SK-N-SH (cell line): Measurements from ENCODE around the gene PCSK9. TPM values are rescaled to one million over a fixed set of nuclear protein-coding genes. Genes with fewer than 3 reads are reported as not detected.

Experiments
- CTCF ChIA-PET: fragments of 300-600, 350-600 bp; formaldehyde crosslinking; extraction: SDS; loops from one replicate; lab custom pipeline; 2021; lab: Yijun Ruan, JAX
- POLR2A ChIA-PET: fragments of 350-600 bp; sonication (Branson Sonifier 250); formaldehyde crosslinking; extraction: SDS; loops from one replicate; lab custom pipeline; 2020; ENCODE audit warnings: antibody characterized with exemption, inconsistent platforms; lab: Yijun Ruan, JAX
- DNase-seq: peaks from one replicate; pipeline ENCODE4 v3.0.0; 2012
- H2AFZ ChIP-seq: fragments of 200-600 bp; sonication (generic); 2 replicates; pipeline ENCODE4 v1.8.1; 2016; ENCODE audit warnings: antibody characterized with exemption, mild to moderate bottlenecking, low read depth
- H3F3A ChIP-seq: fragments of 200-600 bp; sonication (generic); replicated peaks from 2 replicates; pipeline ENCODE3; 2016; ENCODE audit warnings: antibody characterized with exemption, mild to moderate bottlenecking; ENCODE audit not compliant: insufficient read depth
- H3K27ac ChIP-seq, 2 experiments: fragments of 200-500 bp in 1 of 2; fragments of 200-600 bp in 1 of 2; sonication (Bioruptor generic) in 1 of 2; sonication (generic), shearing (Covaris generic) in 1 of 2; 2 replicates each; pipeline versions ENCODE4 v1.5.1 to v1.6.1; 2014 to 2016; ENCODE audit warnings: low read depth in 2 of 2, inconsistent platforms in 1 of 2, low read length in 1 of 2, mild to moderate bottlenecking in 1 of 2, mixed read lengths in 1 of 2
- H3K27me3 ChIP-seq: fragments of 200-600 bp; sonication (generic), shearing (Covaris generic); 2 replicates; pipeline ENCODE4 v1.6.1; 2016; ENCODE audit warnings: mixed run types; ENCODE audit not compliant: insufficient read depth
- H3K36me3 ChIP-seq, 2 experiments: fragments of 200-500 bp in 1 of 2; fragments of 200-600 bp in 1 of 2; sonication (Bioruptor generic) in 1 of 2; sonication (generic) in 1 of 2; replicated peaks in 1 of 2; 2 replicates each; pipeline versions ENCODE3 to v1.5.1; 2014 to 2016; ENCODE audit warnings: low read length in 1 of 2, mild to moderate bottlenecking in 1 of 2; ENCODE audit not compliant: insufficient read depth in 2 of 2, control insufficient read depth in 1 of 2
- H3K4me1 ChIP-seq, 2 experiments: fragments of 200-500 bp in 1 of 2; fragments of 200-600 bp in 1 of 2; sonication (Bioruptor generic) in 1 of 2; sonication (generic), shearing (Covaris generic) in 1 of 2; 2 replicates each; pipeline versions ENCODE4 v1.5.1 to v1.6.1; 2014 to 2016; ENCODE audit warnings: low read depth in 1 of 2, low read length in 1 of 2, mixed run types in 1 of 2; ENCODE audit not compliant: insufficient read depth in 2 of 2, control insufficient read depth in 1 of 2
- H3K4me2 ChIP-seq: fragments of 200-600 bp; sonication (generic), shearing (Covaris generic); 2 replicates; pipeline ENCODE4 v1.6.1; 2017; ENCODE audit warnings: mixed run types
- H3K4me3 ChIP-seq, 2 experiments: fragments of 200-500 bp in 1 of 2; fragments of 200-600 bp in 1 of 2; sonication (Bioruptor generic) in 1 of 2; sonication (generic), shearing (Covaris generic) in 1 of 2; 2 replicates each; pipeline versions ENCODE4 v1.5.1 to v1.8.1; 2014 to 2016; ENCODE audit warnings: low read depth in 2 of 2, inconsistent platforms in 1 of 2, low read length in 1 of 2, mild to moderate bottlenecking in 1 of 2, mixed read lengths in 1 of 2, moderate library complexity in 1 of 2
- H3K79me2 ChIP-seq: fragments of 200-600 bp; sonication (generic); 2 replicates; pipeline ENCODE4 v1.8.1; 2017; ENCODE audit warnings: mild to moderate bottlenecking; ENCODE audit not compliant: insufficient read depth
- H3K9ac ChIP-seq: fragments of 200-600 bp; sonication (generic); 2 replicates; pipeline ENCODE4 v1.6.1; 2017; ENCODE audit warnings: mixed run types
- H3K9me2 ChIP-seq: fragments of 200-600 bp; sonication (generic); 2 replicates; pipeline ENCODE4 v1.6.1; 2017; ENCODE audit warnings: mixed run types
- H3K9me3 ChIP-seq: fragments of 200-600 bp; sonication (generic); 2 replicates; pipeline ENCODE4 v1.6.1; 2017; ENCODE audit warnings: mixed run types, mild to moderate bottlenecking, moderate library complexity
- H4K20me1 ChIP-seq: fragments of 200-600 bp; sonication (generic); 2 replicates; pipeline ENCODE4 v1.6.1; 2017; ENCODE audit warnings: mild to moderate bottlenecking, mixed run types; ENCODE audit not compliant: insufficient read depth
- CHD2 ChIP-seq: fragments of 150-350 bp; IDR thresholded peaks from 2 replicates; pipeline ENCODE4 v1.6.1; 2018; ENCODE audit warnings: low read length; ENCODE audit not compliant: partially characterized antibody
- CTCF ChIP-seq: fragments of 200-600 bp; sonication (generic); IDR thresholded peaks from 2 replicates; pipeline ENCODE4 v1.6.1; 2017; ENCODE audit warnings: antibody characterized with exemption, mild to moderate bottlenecking, moderate library complexity
- ELF1 ChIP-seq: IDR thresholded peaks from 2 replicates; pipeline ENCODE4 v1.4.0; 2012
- EZH2phosphoT487 ChIP-seq: fragments of 200-600 bp; sonication (generic); IDR thresholded peaks from 2 replicates; pipeline ENCODE4 v1.6.1; 2017; ENCODE audit warnings: low read depth, mixed run types, mild to moderate bottlenecking, antibody characterized with exemption, moderate library complexity, borderline replicate concordance
- FOXJ3 ChIP-seq: sonication (generic); formaldehyde crosslinking; IDR thresholded peaks from 2 replicates; pipeline ENCODE4 v1.5.1; 2020; ENCODE audit warnings: mild to moderate bottlenecking, missing genetic modification reagents
- FOXM1 ChIP-seq: IDR thresholded peaks from 2 replicates; pipeline ENCODE4 v1.4.0; 2012; ENCODE audit warnings: low read depth, mild to moderate bottlenecking
- IRF3 ChIP-seq: fragments of 150-350 bp; IDR thresholded peaks from 2 replicates; pipeline ENCODE4 v1.6.1; 2016; ENCODE audit warnings: mild to moderate bottlenecking, low read depth, low read length
- JUND ChIP-seq: IDR thresholded peaks from 2 replicates; pipeline ENCODE4 v1.4.0; 2012
- MEF2A ChIP-seq: IDR thresholded peaks from 2 replicates; pipeline ENCODE4 v1.4.0; 2012; ENCODE audit warnings: low read depth, borderline replicate concordance
- MXI1 ChIP-seq: IDR thresholded peaks from 2 replicates; pipeline ENCODE4 v1.6.1; 2012; ENCODE audit warnings: mild to moderate bottlenecking, low read depth, low read length, improper control_type of control experiment
- NFIC ChIP-seq: IDR thresholded peaks from 2 replicates; pipeline ENCODE4 v1.4.0; 2012; ENCODE audit warnings: borderline replicate concordance
- POLR2AphosphoS5 ChIP-seq: IDR thresholded peaks from 2 replicates; pipeline ENCODE4 v1.6.1; 2012; ENCODE audit warnings: low read depth, low read length
- RAD21 ChIP-seq: IDR thresholded peaks from 2 replicates; pipeline ENCODE4 v1.6.1; 2012; ENCODE audit warnings: mild to moderate bottlenecking, low read length
- REST ChIP-seq: IDR thresholded peaks from 2 replicates; pipeline ENCODE4 v1.6.1; 2012; ENCODE audit warnings: mild to moderate bottlenecking, low read depth, low read length, moderate library complexity
- RFX5 ChIP-seq: IDR thresholded peaks from 2 replicates; pipeline ENCODE4 v1.6.1; 2012; ENCODE audit warnings: mild to moderate bottlenecking, improper control_type of control experiment, low read length
- SMC3 ChIP-seq: IDR thresholded peaks from 2 replicates; pipeline ENCODE4 v1.6.1; 2012; ENCODE audit warnings: low read depth, low read length, improper control_type of control experiment
- TCF12 ChIP-seq: IDR thresholded peaks from 2 replicates; pipeline ENCODE4 v1.4.0; 2012
- TEAD4 ChIP-seq: IDR thresholded peaks from 2 replicates; pipeline ENCODE4 v1.4.0; 2012; ENCODE audit warnings: mild to moderate bottlenecking, borderline replicate concordance; ENCODE audit not compliant: insufficient read depth
- USF1 ChIP-seq: IDR thresholded peaks from 2 replicates; pipeline ENCODE4 v1.4.0; 2012; ENCODE audit warnings: low read depth, borderline replicate concordance
- YY1 ChIP-seq: IDR thresholded peaks from 2 replicates; pipeline ENCODE4 v1.4.0; 2012; ENCODE audit warnings: low read depth, mild to moderate bottlenecking
- WGBS: methylation state at CpG from one replicate; pipeline ENCODE4 v1.1.6; 2017; ENCODE audit warnings: low lambda C conversion rate; 5-methylcytosine and 5-hydroxymethylcytosine counted together
- polyA plus RNA-seq, 3 experiments: library from polyadenylated mRNA; depleted of rRNA; stranded (reverse); fragments of >200 nt; gene quantifications; 2 replicates each; pipeline ENCODE4 v1.2.3, GENCODE V29; 2012

PCSK9 gene
- polyA plus RNA-seq, 1 of the 3 experiments (the other 2 are of a cell fraction), result 0.02 TPM

GRCh38 chr1:55043726-55044125 is 4.4 kb downstream of the PCSK9 start:
- no peak overlapping the region for H3K27ac ChIP-seq
- peaks cover 0 to 16% of the 10 kb centered on the region in 2 experiments; a peak in 1 of 4 replicates for H3K4me1 ChIP-seq
- H3K4me3 ChIP-seq, result no peak overlapping the region
- no peak overlapping the region for H3K9ac ChIP-seq
- no peaks in the 10 kb centered on the region for H3K9me2 ChIP-seq
- ChIA-PET CTCF (interaction anchor here (3.1 kb wide), 1 partner anchor 22 kb away, joined by 9 read pairs; no protein-coding TSS in a partner anchor), POLR2A (no interaction called here)
- no peak overlapping the region for H3K4me2 ChIP-seq
- no peaks in the 10 kb centered on the region for H4K20me1 ChIP-seq
- H3K79me2 ChIP-seq, result no peaks in the 10 kb centered on the region
- H2AFZ ChIP-seq, result no peak overlapping the region
- no peak for TF ChIP-seq RAD21
- no peak for TF ChIP-seq NFIC
- no peak for TF ChIP-seq USF1
- TF ChIP-seq TEAD4, result no peak
- no peak for TF ChIP-seq RFX5
- no peak for TF ChIP-seq TCF12
- TF ChIP-seq FOXM1, result no peak
- TF ChIP-seq MXI1, result no peak
- TF ChIP-seq ELF1, result no peak
- no peak for TF ChIP-seq IRF3
- TF ChIP-seq POLR2AphosphoS5, result no peak
- no peak for TF ChIP-seq MEF2A
- no peak for TF ChIP-seq FOXJ3 (CRISPR knock-in tag)
- TF ChIP-seq EZH2phosphoT487, result no peak
- no peaks in the 10 kb centered on the region for H3K36me3 ChIP-seq
- H3K27me3 ChIP-seq, result peaks cover 36% of the 10 kb centered on the region
- no peak for DNase-seq
- no peaks in the 10 kb centered on the region for H3F3A ChIP-seq
- no peaks in the 10 kb centered on the region for H3K9me3 ChIP-seq
- 60% methylated on average over 3 of the region's 9 CpGs for WGBS

- Histone ChIP-seq H3K9ac (no peak overlapping the region), H3K27me3 (peaks cover 26% of the 10 kb centered on the region), H3K4me2 (no peak overlapping the region), H3K27ac (no peak overlapping the region), H3F3A (no peaks in the 10 kb centered on the region), H3K4me3 (no peak overlapping the region), H3K79me2 (no peaks in the 10 kb centered on the region), H3K9me2 (no peaks in the 10 kb centered on the region), H3K9me3 (no peaks in the 10 kb centered on the region), H2AFZ (no peak overlapping the region), H4K20me1 (no peaks in the 10 kb centered on the region), H3K36me3 (no peaks in the 10 kb centered on the region), H3K4me1 (peaks cover 0 to 20% of the 10 kb centered on the region in 2 experiments; a peak in 1 of 4 replicates)
- TF ChIP-seq CHD2 (no peak), REST (no peak), RFX5 (no peak), FOXM1 (no peak), YY1 (no peak), SMC3 (no peak), CTCF (no peak), FOXJ3 (CRISPR knock-in tag) (no peak), JUND (no peak), POLR2AphosphoS5 (no peak), ELF1 (no peak)
- ChIA-PET CTCF (interaction anchor here (1.3 to 3.1 kb wide), 2 partner anchors 14 to 23 kb away, joined by 3 to 9 read pairs; no protein-coding TSS in a partner anchor), POLR2A (no interaction called here)
- no peak for DNase-seq
- WGBS, result 66% methylated on average over 14 of the region's 15 CpGs
Measured at GRCh38 chr1:55044617-55045397, 5.5 kb downstream of the PCSK9 start.
